H9 (cell line): ENCODE measurements around the gene MTERF4. TPM values are rescaled to one million over a fixed set of nuclear protein-coding genes. Genes with fewer than 3 reads are reported as not detected.

Experiments
- DNase-seq: peaks from one replicate; pipeline ENCODE4 v3.0.0-alpha.2; 2017
- H2AFZ ChIP-seq: one replicate; pipeline ENCODE4 v1.6.1; 2013; ENCODE audit warnings: mild to moderate bottlenecking, low read length, control low read depth, moderate library complexity
- H2AK5ac ChIP-seq: 2 replicates; pipeline ENCODE4 v1.6.1; 2013; ENCODE audit warnings: low read length, control low read depth, mixed read lengths; ENCODE audit not compliant: insufficient read length
- H2BK120ac ChIP-seq: one replicate; pipeline ENCODE4 v1.6.1; 2013; ENCODE audit warnings: low read depth, mild to moderate bottlenecking, low read length, control low read depth, inconsistent platforms; ENCODE audit not compliant: poor library complexity, severe bottlenecking
- H2BK12ac ChIP-seq: 2 replicates; pipeline ENCODE4 v1.6.1; 2013; ENCODE audit warnings: low read length, control low read depth, mixed read lengths, low read depth; ENCODE audit not compliant: insufficient read length
- H2BK15ac ChIP-seq: 2 replicates; pipeline ENCODE4 v1.6.1; 2013; ENCODE audit warnings: low read depth, low read length, control low read depth
- H2BK20ac ChIP-seq: one replicate; pipeline ENCODE4 v1.6.1; 2013; ENCODE audit warnings: low read depth, mild to moderate bottlenecking, low read length, control low read depth, inconsistent platforms; ENCODE audit not compliant: poor library complexity, severe bottlenecking
- H2BK5ac ChIP-seq: 2 replicates; pipeline ENCODE4 v1.6.1; 2013; ENCODE audit warnings: low read length, control low read depth, mixed read lengths; ENCODE audit not compliant: insufficient read length
- H3K14ac ChIP-seq: 2 replicates; pipeline ENCODE4 v1.6.1; 2013; ENCODE audit warnings: low read length, control low read depth; ENCODE audit not compliant: insufficient read depth
- H3K18ac ChIP-seq: 2 replicates; pipeline ENCODE4 v1.6.1; 2013; ENCODE audit warnings: low read depth, mild to moderate bottlenecking, mixed read lengths, low read length, control low read depth; ENCODE audit not compliant: insufficient read length
- H3K23ac ChIP-seq: 2 replicates; pipeline ENCODE4 v1.6.1; 2013; ENCODE audit warnings: low read length, control low read depth, mixed read lengths, low read depth; ENCODE audit not compliant: insufficient read length
- H3K23me2 ChIP-seq: 2 replicates; pipeline ENCODE4 v1.6.1; 2013; ENCODE audit warnings: low read depth, mild to moderate bottlenecking, mixed read lengths, low read length, control low read depth; ENCODE audit not compliant: insufficient read length, poor library complexity, severe bottlenecking
- H3K27ac ChIP-seq: 2 replicates; pipeline ENCODE4 v1.5.1; 2013; ENCODE audit warnings: low read length, control low read depth, mixed read lengths, low read depth; ENCODE audit not compliant: insufficient read length
- H3K27me3 ChIP-seq: 2 replicates; pipeline ENCODE4 v1.6.1; 2013; ENCODE audit warnings: low read length, control low read depth, inconsistent platforms; ENCODE audit not compliant: insufficient read depth
- H3K4ac ChIP-seq: 2 replicates; pipeline ENCODE4 v1.6.1; 2013; ENCODE audit warnings: low read depth, mild to moderate bottlenecking, control low read depth, inconsistent platforms, low read length, moderate library complexity
- H3K4me1 ChIP-seq: 2 replicates; pipeline ENCODE4 v1.6.1; 2013; ENCODE audit warnings: low read length, control low read depth, inconsistent platforms; ENCODE audit not compliant: insufficient read depth
- H3K4me2 ChIP-seq: 2 replicates; pipeline ENCODE4 v1.6.1; 2013; ENCODE audit warnings: low read length, control low read depth, mixed read lengths; ENCODE audit not compliant: insufficient read length, insufficient read depth
- H3K56ac ChIP-seq: 2 replicates; pipeline ENCODE4 v1.6.1; 2013; ENCODE audit warnings: low read depth, mild to moderate bottlenecking, mixed read lengths, low read length, control low read depth; ENCODE audit not compliant: insufficient read length
- H3K79me1 ChIP-seq: 2 replicates; pipeline ENCODE4 v1.6.1; 2013; ENCODE audit warnings: low read depth, mild to moderate bottlenecking, moderate library complexity, low read length, control low read depth, inconsistent platforms; ENCODE audit not compliant: insufficient read depth, poor library complexity, severe bottlenecking
- H3K79me2 ChIP-seq: 2 replicates; pipeline ENCODE4 v1.6.1; 2013; ENCODE audit warnings: low read length, control low read depth, inconsistent platforms; ENCODE audit not compliant: insufficient read depth
- H3K9ac ChIP-seq: 2 replicates; pipeline ENCODE4 v1.6.1; 2013; ENCODE audit warnings: low read length, control low read depth, mixed read lengths; ENCODE audit not compliant: insufficient read length; ENCODE audit errors: extremely low read depth
- H3K9me3 ChIP-seq: one replicate; pipeline ENCODE4 v1.6.1; 2013; ENCODE audit warnings: low read depth, low read length, inconsistent platforms; ENCODE audit not compliant: control insufficient read depth
- H3T11ph ChIP-seq: one replicate; pipeline ENCODE4 v1.6.1; 2013; ENCODE audit warnings: mild to moderate bottlenecking, low read length, control low read depth, inconsistent platforms
- H4K20me1 ChIP-seq: one replicate; pipeline ENCODE4 v1.6.1; 2013; ENCODE audit not compliant: control insufficient read depth, insufficient read length, insufficient read depth
- H4K5ac ChIP-seq: 2 replicates; pipeline ENCODE4 v1.6.1; 2013; ENCODE audit warnings: low read depth, mild to moderate bottlenecking, mixed read lengths, low read length, control low read depth; ENCODE audit not compliant: insufficient read length
- H4K8ac ChIP-seq: replicated peaks from 2 replicates; pipeline ENCODE4 v1.6.1; 2013; ENCODE audit warnings: low read length, control low read depth, mixed read lengths, low read depth; ENCODE audit not compliant: insufficient read length
- H4K91ac ChIP-seq: 2 replicates; pipeline ENCODE4 v1.6.1; 2013; ENCODE audit warnings: low read depth, mild to moderate bottlenecking, moderate library complexity, mixed read lengths, low read length, control low read depth; ENCODE audit not compliant: insufficient read length
- H3K27ac Mint-ChIP-seq, 3 experiments: 2 replicates in 2 of 3; 3 replicates in 1 of 3; pipeline ENCODE4 v1.8.0; 2020 to 2021; ENCODE audit warnings: mixed read lengths in 3 of 3, mild to moderate bottlenecking in 1 of 3, moderate library complexity in 1 of 3
- H3K27me3 Mint-ChIP-seq: 2 replicates; pipeline ENCODE4 v1.8.0; 2021; ENCODE audit warnings: low read depth, mild to moderate bottlenecking, moderate library complexity, mixed read lengths
- H3K36me3 Mint-ChIP-seq, 3 experiments: 2 replicates in 2 of 3; 3 replicates in 1 of 3; pipeline ENCODE4 v1.8.0; 2020 to 2021; ENCODE audit warnings: low read depth in 3 of 3, mixed read lengths in 3 of 3; ENCODE audit not compliant: insufficient read depth in 1 of 3
- H3K4me1 Mint-ChIP-seq, 2 experiments: 2 replicates each; pipeline ENCODE4 v1.8.0; 2020; ENCODE audit warnings: mixed read lengths in 2 of 2
- H3K4me3 Mint-ChIP-seq, 2 experiments: 2 replicates in 1 of 2; 3 replicates in 1 of 2; pipeline ENCODE4 v1.8.0; 2020 to 2021; ENCODE audit warnings: mild to moderate bottlenecking in 2 of 2, mixed read lengths in 2 of 2, moderate library complexity in 1 of 2
- H3K9me3 Mint-ChIP-seq, 2 experiments: 2 replicates in 1 of 2; 3 replicates in 1 of 2; pipeline ENCODE4 v1.8.0; 2020; ENCODE audit warnings: mild to moderate bottlenecking in 2 of 2, mixed read lengths in 2 of 2, moderate library complexity in 1 of 2
- WGBS: extraction: QIAGEN DNeasy Blood & Tissue Kit; methylation state at CpG from one replicate; pipeline ENCODE4 v1.1.7; 2013; ENCODE audit warnings: missing lambda C conversion rate, low lambda C conversion rate, mixed read lengths; ENCODE audit not compliant: insufficient read length; ENCODE audit errors: extremely low coverage; 5-methylcytosine and 5-hydroxymethylcytosine counted together
- total RNA-seq: library from RNA; stranded (reverse); gene quantifications from 2 replicates; pipeline ENCODE4 v1.2.1, GENCODE V29; 2021
- TF ChIP-seq, protein P1 (sequence below): fragments of 200-600 bp; sonication (generic); conservative IDR thresholded peaks from 3 replicates; pipeline ENCODE4 v1.8.0; 2021; ENCODE audit warnings: antibody characterized with exemption, mild to moderate bottlenecking

Gene MTERF4
- total RNA-seq, 1 experiment from 2014 or later, result 35.0 TPM

DNA sequence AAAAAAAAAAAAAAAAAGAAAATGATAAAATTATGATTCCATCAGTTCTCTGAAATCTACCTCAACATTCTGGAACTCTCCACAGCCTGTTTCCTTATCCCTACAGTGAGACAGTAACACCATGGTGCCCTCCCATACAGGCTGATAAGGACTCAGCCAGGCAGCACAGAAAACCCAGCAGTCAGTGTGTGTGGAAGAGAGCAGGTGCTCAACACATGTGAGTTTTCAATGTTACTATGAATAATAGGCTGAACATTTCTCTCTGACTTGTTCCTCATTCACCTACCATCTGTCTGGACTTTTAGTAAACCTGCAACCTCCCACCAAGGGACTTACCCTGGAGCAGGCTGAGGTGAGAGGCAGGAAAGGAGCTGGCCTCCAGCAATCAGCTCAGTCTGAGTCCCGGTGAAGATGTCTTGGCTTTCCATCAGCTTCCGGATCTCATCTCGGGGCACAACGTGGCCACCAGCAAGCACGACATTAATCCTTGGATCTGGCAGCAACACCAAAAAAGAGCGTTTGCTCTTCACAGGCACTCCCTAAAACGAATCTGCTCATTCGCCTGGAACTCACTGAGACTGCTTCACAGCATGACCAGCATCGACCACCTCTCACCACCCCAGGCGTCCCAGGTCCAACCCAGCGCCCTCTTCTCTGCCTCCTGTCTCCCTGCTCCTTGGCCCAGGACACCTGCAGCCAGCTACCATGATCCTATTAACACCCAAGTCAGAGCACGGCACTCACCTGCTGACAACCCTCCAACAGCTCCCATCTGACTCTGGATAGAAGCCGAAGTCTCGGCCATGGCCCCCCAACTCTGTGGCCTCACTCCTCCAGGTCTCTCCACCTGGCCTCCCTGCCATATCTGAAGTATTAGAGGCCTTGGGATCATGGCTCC, 30.7 kb upstream of the MTERF4 start:
- no peak overlapping the region for H2AK5ac ChIP-seq
- DNase-seq, result no peak
- no peak overlapping the region for H3K9ac ChIP-seq
- H2AFZ ChIP-seq, result no peak overlapping the region
- H3K23me2 ChIP-seq, result no peaks in the 10 kb centered on the region
- no peak overlapping the region for H4K91ac ChIP-seq
- H2BK5ac ChIP-seq, result no peak overlapping the region
- peaks cover 21 to 56% (median 40%) of the 10 kb centered on the region in 3 experiments for H3K36me3 Mint-ChIP-seq
- H3K9me3 Mint-ChIP-seq, result no peaks in the 10 kb centered on the region
- no peaks in the 10 kb centered on the region for H3K79me1 ChIP-seq
- no peaks in the 10 kb centered on the region for H3K4me1 ChIP-seq
- WGBS, result no CpG with 5 or more reads among the region's 14 CpGs
- TF ChIP-seq, protein P1, sequence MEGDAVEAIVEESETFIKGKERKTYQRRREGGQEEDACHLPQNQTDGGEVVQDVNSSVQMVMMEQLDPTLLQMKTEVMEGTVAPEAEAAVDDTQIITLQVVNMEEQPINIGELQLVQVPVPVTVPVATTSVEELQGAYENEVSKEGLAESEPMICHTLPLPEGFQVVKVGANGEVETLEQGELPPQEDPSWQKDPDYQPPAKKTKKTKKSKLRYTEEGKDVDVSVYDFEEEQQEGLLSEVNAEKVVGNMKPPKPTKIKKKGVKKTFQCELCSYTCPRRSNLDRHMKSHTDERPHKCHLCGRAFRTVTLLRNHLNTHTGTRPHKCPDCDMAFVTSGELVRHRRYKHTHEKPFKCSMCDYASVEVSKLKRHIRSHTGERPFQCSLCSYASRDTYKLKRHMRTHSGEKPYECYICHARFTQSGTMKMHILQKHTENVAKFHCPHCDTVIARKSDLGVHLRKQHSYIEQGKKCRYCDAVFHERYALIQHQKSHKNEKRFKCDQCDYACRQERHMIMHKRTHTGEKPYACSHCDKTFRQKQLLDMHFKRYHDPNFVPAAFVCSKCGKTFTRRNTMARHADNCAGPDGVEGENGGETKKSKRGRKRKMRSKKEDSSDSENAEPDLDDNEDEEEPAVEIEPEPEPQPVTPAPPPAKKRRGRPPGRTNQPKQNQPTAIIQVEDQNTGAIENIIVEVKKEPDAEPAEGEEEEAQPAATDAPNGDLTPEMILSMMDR, result no peak
- no peak overlapping the region for H3K14ac ChIP-seq
- no peak overlapping the region for H3K4ac ChIP-seq
- H2BK15ac ChIP-seq, result no peak overlapping the region
- no peak overlapping the region for H2BK20ac ChIP-seq
- H3K4me2 ChIP-seq, result no peak overlapping the region
- H3K9me3 ChIP-seq, result no peaks in the 10 kb centered on the region
- H3K23ac ChIP-seq, result no peak overlapping the region
- H4K8ac ChIP-seq, result no peak overlapping the region
- H3K4me3 Mint-ChIP-seq, result 0 out of 5 replicates have a peak overlapping the region, but pooled peaks of 1 of the 2 experiments have one; percentile 43
- H3K4me1 Mint-ChIP-seq, result no peaks in the 10 kb centered on the region
- H3K27me3 ChIP-seq, result no peaks in the 10 kb centered on the region
- no peak overlapping the region; a peak in 1 of 7 replicates for H3K27ac Mint-ChIP-seq
- no peak overlapping the region for H3K56ac ChIP-seq
- H3T11ph ChIP-seq, result no peak overlapping the region
- no peak overlapping the region for H4K5ac ChIP-seq
- H3K79me2 ChIP-seq, result no peaks in the 10 kb centered on the region
- no peak overlapping the region for H2BK120ac ChIP-seq
- H3K27ac ChIP-seq, result no peak overlapping the region
- H3K18ac ChIP-seq, result no peak overlapping the region
- no peaks in the 10 kb centered on the region for H3K27me3 Mint-ChIP-seq
- no peaks in the 10 kb centered on the region for H4K20me1 ChIP-seq
- H2BK12ac ChIP-seq, result no peak overlapping the region
